HG03432 (cell line): ENCODE results near the gene ANXA5.

Source experiments
- ATAC-seq: cut with Tn5 transposase; IDR thresholded peaks from one replicate; pipeline ENCODE4 v1.9.1; 2021; ENCODE audit warnings: mild to moderate bottlenecking, moderate library complexity; ENCODE audit not compliant: unreplicated experiment

ANXA5 gene

DNA sequence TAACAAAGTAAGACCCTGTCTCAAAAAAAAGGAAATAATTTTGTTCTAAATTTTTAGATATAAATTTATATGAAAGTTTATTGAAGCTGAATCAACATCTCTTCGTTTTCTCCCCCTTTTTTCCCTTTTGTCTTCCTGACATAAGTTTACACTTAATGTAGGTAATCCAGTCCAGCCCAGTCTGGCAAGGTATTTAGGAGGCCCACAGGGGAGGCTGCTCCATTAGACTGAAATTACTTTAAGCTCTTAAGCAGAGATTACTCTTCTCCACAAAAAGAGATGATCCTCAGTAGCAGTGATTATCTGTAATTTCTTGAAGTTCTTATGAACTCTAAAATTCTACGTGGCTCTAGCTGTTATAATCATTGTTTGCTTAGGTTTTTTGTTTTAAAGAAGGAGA is 46.0 kb downstream of the ANXA5 start:
- ATAC-seq = no peak

DNA sequence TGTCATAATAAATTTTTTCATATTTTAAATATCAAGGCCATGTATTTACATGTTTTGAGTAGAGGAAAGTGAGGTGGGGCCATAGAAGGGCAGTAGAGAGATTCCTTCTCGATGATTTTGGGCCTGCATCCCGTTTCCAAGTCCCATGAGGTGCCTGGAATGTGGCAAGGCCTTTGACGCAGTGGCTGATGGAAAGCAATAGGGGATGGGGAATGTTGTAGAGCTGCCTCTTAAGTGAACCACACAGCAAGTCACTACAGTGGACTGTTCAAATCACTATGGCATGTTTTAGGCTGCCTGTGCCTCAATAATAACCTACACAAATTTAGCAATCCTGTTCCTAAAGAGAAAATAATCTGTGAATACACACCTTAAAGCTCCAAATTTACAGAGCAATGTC is 48.3 kb downstream of the ANXA5 start:
- ATAC-seq = no peak

DNA sequence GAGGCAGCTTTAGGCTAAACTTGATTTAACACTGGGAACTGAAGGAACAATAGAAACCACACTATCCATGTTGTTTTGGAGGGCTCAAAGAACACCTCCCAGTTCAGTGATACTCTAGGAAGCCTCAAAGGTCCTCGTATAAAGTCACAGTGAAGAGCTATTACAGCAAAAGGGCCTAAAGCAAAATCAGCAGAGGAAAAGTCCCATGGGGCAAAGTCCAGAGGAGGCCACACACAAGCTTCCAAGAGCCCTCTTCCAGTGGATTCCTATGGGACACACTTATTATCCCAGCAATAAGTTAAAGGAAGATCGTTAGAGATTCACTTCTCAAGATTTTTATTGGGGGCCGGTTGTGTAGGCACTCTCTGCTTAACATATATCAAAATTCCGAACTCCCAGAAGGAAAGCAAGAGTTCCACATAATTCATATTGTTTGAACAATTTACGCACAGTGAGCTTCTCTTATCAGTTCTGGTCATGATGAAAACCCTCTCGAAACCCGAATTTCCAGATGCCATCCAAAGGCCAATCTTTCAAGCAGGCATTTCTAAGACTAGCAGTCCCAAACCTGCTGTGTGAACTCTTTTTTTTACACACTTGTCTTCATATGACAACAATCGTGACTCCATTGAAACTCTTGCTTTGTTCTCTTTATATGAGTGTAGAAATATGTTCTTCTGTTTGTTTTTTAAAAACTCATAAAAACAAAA is 53.7 kb downstream of the ANXA5 start:
- no peak for ATAC-seq

DNA sequence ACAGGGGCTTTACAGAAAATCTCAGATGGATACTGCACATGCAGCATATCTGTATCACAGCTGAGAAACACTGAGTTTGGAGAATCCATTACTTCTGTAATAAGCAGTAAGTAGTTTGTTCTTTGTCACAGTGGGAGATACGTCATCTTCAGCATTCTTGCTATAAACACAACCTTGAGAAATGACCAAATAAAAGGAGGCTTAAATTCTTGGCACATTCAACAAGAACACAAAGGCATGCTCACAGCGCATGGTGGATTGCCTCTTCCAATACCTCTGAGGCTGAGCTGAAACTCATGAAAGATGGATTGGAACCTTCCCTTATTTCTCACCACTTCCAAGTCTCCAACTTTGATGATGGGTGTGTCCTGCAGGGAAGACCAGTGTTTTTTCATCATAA is 54.5 kb downstream of the ANXA5 start:
- no peak for ATAC-seq

DNA sequence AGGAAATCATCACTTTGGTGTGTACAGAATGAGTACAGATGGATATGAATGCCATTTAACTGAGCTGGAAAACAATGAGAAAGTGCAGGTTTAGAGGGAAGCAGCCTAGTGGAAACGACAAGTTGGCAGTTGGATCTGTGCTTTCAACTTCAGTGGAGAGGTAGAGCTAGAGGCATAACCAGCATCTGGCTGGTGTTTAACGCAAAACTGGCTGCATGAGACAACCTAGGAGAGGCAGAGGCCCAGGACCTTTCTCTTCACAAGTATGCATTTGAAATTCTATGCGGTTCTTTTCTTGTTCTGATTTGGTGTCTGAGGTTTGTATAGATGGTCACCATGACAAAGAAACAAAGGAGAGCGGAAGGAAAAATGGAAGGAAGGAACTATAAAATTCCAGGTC is 63.1 kb downstream of the ANXA5 start:
- no peak for ATAC-seq

DNA sequence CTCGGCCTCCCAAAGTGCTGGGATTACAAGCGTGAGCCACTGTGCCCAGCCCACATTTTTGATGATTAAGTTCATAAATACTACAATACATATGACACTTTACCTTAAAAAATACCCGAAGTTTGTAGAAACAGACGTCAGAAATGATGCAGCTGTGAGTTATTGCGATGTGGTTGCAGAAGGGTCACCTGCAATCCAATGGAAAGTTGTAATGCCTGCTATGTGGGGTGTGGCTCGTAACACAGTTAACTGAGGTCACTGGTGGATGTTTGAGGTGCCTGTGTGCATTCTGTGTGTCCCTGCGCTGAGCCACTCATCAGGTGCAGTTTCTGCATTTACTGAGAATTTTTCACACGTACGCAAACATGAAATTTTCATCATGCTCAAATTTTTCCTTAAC is 64.1 kb downstream of the ANXA5 start:
- ATAC-seq = no peak
